Lower lobe of right lung (tissue), 2 donors: Measurements from ENCODE around the gene PLA2G4B. TPM values are rescaled to one million over a fixed set of nuclear protein-coding genes. Genes with fewer than 3 reads are reported as not detected.
A peak's percentile ranks its signal among the peaks of the same experiment; 100 is the strongest.

Experiments
- ATAC-seq, 2 donors: fragments of 200-7000 bp; cut with Tn5 transposase; one replicate each; pipeline ENCODE4 v1.9.1; 2020 to 2022; ENCODE audit warnings: mild to moderate bottlenecking in 2 of 2, moderate library complexity in 2 of 2
- DNase-seq: peaks from one replicate; pipeline ENCODE4 v3.0.0-alpha.2; 2020
- H3K27ac ChIP-seq: fragments of 200-600 bp; one replicate; pipeline ENCODE4 v1.8.0; 2022
- H3K27me3 ChIP-seq: fragments of 200-600 bp; one replicate; pipeline ENCODE4 v1.8.0; 2022; ENCODE audit warnings: low read depth
- H3K36me3 ChIP-seq: fragments of 200-600 bp; one replicate; pipeline ENCODE4 v1.8.0; 2022; ENCODE audit warnings: mild to moderate bottlenecking
- H3K4me1 ChIP-seq: fragments of 200-600 bp; one replicate; pipeline ENCODE4 v1.8.0; 2022
- H3K4me3 ChIP-seq: fragments of 200-600 bp; one replicate; pipeline ENCODE4 v1.8.0; 2022; ENCODE audit warnings: mild to moderate bottlenecking
- H3K9me3 ChIP-seq: fragments of 200-600 bp; one replicate; pipeline ENCODE4 v1.8.0; 2022
- CTCF ChIP-seq: fragments of 200-600 bp; IDR thresholded peaks from one replicate; pipeline ENCODE4 v1.8.0; 2022; ENCODE audit warnings: antibody characterized with exemption, mild to moderate bottlenecking
- intact Hi-C: fragments of 100-400 bp; cut with DNase I; formaldehyde crosslinking; loops from one replicate; pipeline ENCODE4 v1.11.0; 2022
- total RNA-seq: library from RNA; stranded (reverse); fragmentation: NEBNext Ultra II Directional; extraction: Animal tissue kit (Norgen Biotek cat#: 25700); gene quantifications from one replicate; pipeline ENCODE4 v1.2.1, GENCODE V29; 2021
- donor health status: DM: no; HTN: yes; CAD: no; lungs with severe emphysema.

The PLA2G4B gene
- total RNA-seq, 1 donor from 2014 or later, result 13.8 TPM

- DNase-seq, result no peak
- Histone ChIP-seq H3K4me1 (peaks cover 42% of the 10 kb centered on the region), H3K36me3 (peaks cover 39% of the 10 kb centered on the region), H3K4me3 (no peak overlapping the region), H3K27me3 (no peaks in the 10 kb centered on the region), H3K9me3 (no peaks in the 10 kb centered on the region), H3K27ac (no peak overlapping the region)
- intact Hi-C loops, result no loop called here
- ATAC-seq, result no peak
- TF ChIP-seq CTCF, result no peak
Observed at GRCh38 chr15:41836073-41836472, 2.6 kb upstream of the PLA2G4B start.

GRCh38 chr15:41836713-41837454, 1.8 kb upstream of the PLA2G4B start:
- peak; percentile 76 to 79 for ATAC-seq

GRCh38 chr15:41839781-41840491, 1.3 kb downstream of the PLA2G4B start:
- Histone ChIP-seq H3K4me3 (no peak overlapping the region), H3K27me3 (no peaks in the 10 kb centered on the region), H3K4me1 (peaks cover 18% of the 10 kb centered on the region), H3K9me3 (no peaks in the 10 kb centered on the region), H3K27ac (no peak overlapping the region), H3K36me3 (peaks cover 48% of the 10 kb centered on the region)
- ATAC-seq, result no peak
- intact Hi-C loops, result no loop called here
- no peak for DNase-seq
- TF ChIP-seq CTCF, result no peak

More at GRCh38 chr15:41836713-41837454, 1.8 kb upstream of the PLA2G4B start:
- no peaks in the 10 kb centered on the region for H3K9me3 ChIP-seq
- no peak for TF ChIP-seq CTCF
- peaks cover 37% of the 10 kb centered on the region for H3K36me3 ChIP-seq
- H3K4me1 ChIP-seq, result peaks cover 34% of the 10 kb centered on the region
- intact Hi-C loops, result no loop called here
- H3K27ac ChIP-seq, result peak overlapping the region; percentile 82
- no peaks in the 10 kb centered on the region for H3K27me3 ChIP-seq
- no peak overlapping the region for H3K4me3 ChIP-seq
- DNase-seq, result peak; percentile 83

GRCh38 chr15:41840673-41841072, 2.0 kb downstream of the PLA2G4B start:
- DNase-seq (no peak), ATAC-seq (no peak)
- no peak for TF ChIP-seq CTCF
- H3K9me3 ChIP-seq, result no peaks in the 10 kb centered on the region
- no peaks in the 10 kb centered on the region for H3K27me3 ChIP-seq
- H3K27ac ChIP-seq, result no peak overlapping the region
- intact Hi-C loops, result no loop called here
- H3K4me3 ChIP-seq, result no peak overlapping the region
- H3K4me1 ChIP-seq, result peaks cover 18% of the 10 kb centered on the region
- H3K36me3 ChIP-seq, result peaks cover 54% of the 10 kb centered on the region

GRCh38 chr15:41841131-41841530, 2.5 kb downstream of the PLA2G4B start:
- TF ChIP-seq CTCF, result no peak
- no peaks in the 10 kb centered on the region for H3K9me3 ChIP-seq
- H3K4me1 ChIP-seq, result peaks cover 16% of the 10 kb centered on the region
- no peak overlapping the region for H3K27ac ChIP-seq
- H3K27me3 ChIP-seq, result no peaks in the 10 kb centered on the region
- intact Hi-C loops, result no loop called here
- H3K36me3 ChIP-seq, result peaks cover 54% of the 10 kb centered on the region
- DNase-seq, result no peak
- no peak overlapping the region for H3K4me3 ChIP-seq
- ATAC-seq, result no peak
